Ishikawa (cell line): Measurements from ENCODE around the gene IL36RN.

Experiments
- CEBPB ChIP-seq: IDR thresholded peaks from 2 replicates; pipeline ENCODE4 v1.6.1; 2012
- CREB1 ChIP-seq: IDR thresholded peaks from 2 replicates; pipeline ENCODE4 v1.6.1; 2012; ENCODE audit warnings: low read depth
- EGR1 ChIP-seq: IDR thresholded peaks from 2 replicates; pipeline ENCODE4 v1.6.1; 2012
- EP300 ChIP-seq: IDR thresholded peaks from 2 replicates; pipeline ENCODE4 v1.6.1; 2012; ENCODE audit warnings: borderline replicate concordance
- FOXM1 ChIP-seq: IDR thresholded peaks from 2 replicates; pipeline ENCODE4 v1.6.1; 2012; ENCODE audit warnings: low read depth, borderline replicate concordance
- MAX ChIP-seq: IDR thresholded peaks from 2 replicates; pipeline ENCODE4 v1.6.1; 2012
- NFIC ChIP-seq: IDR thresholded peaks from 2 replicates; pipeline ENCODE4 v1.6.1; 2012
- RAD21 ChIP-seq: IDR thresholded peaks from 2 replicates; pipeline ENCODE4 v1.6.1; 2012; ENCODE audit warnings: low read depth
- REST ChIP-seq: IDR thresholded peaks from 2 replicates; pipeline ENCODE4 v1.6.1; 2012; ENCODE audit warnings: low read depth, mild to moderate bottlenecking
- TAF1 ChIP-seq: IDR thresholded peaks from 2 replicates; pipeline ENCODE4 v1.6.1; 2012; ENCODE audit warnings: low read depth, mild to moderate bottlenecking
- TCF12 ChIP-seq: IDR thresholded peaks from 2 replicates; pipeline ENCODE4 v1.6.1; 2012; ENCODE audit warnings: low read depth
- TEAD4 ChIP-seq: IDR thresholded peaks from 2 replicates; pipeline ENCODE4 v1.6.1; 2012
- USF1 ChIP-seq: IDR thresholded peaks from 2 replicates; pipeline ENCODE4 v1.6.1; 2012
- YY1 ChIP-seq: IDR thresholded peaks from 2 replicates; pipeline ENCODE4 v1.6.1; 2012; ENCODE audit warnings: low read depth
- ZBTB7A ChIP-seq: IDR thresholded peaks from 2 replicates; pipeline ENCODE4 v1.6.1; 2012; ENCODE audit warnings: low read depth

The IL36RN gene

GRCh38 chr2:113089916-113090315 is 30.9 kb downstream of the IL36RN start:
- no peak for TF ChIP-seq CEBPB

GRCh38 chr2:113091231-113091896 is 32.4 kb downstream of the IL36RN start:
- TF ChIP-seq NFIC (no peak), EGR1 (no peak), ZBTB7A (no peak), CREB1 (no peak), FOXM1 (no peak), MAX (no peak)

- TF ChIP-seq CEBPB: no peak
- TF ChIP-seq USF1: no peak
- TF ChIP-seq CREB1: no peak
- TF ChIP-seq YY1: no peak
- TF ChIP-seq EGR1: no peak
- TF ChIP-seq MAX: no peak
- no peak for TF ChIP-seq FOXM1
- TF ChIP-seq EP300: no peak
- no peak for TF ChIP-seq REST
Observed at GRCh38 chr2:113092864-113093612, 34.0 kb downstream of the IL36RN start.

GRCh38 chr2:113093613-113093977 is 34.6 kb downstream of the IL36RN start:
- TF ChIP-seq YY1: no peak
- TF ChIP-seq TEAD4: no peak
- no peak for TF ChIP-seq CEBPB

- TF ChIP-seq MAX (no peak), TCF12 (no peak), TEAD4 (no peak), CREB1 (no peak), RAD21 (no peak), NFIC (no peak), EGR1 (no peak), TAF1 (no peak), FOXM1 (no peak), CEBPB (no peak), REST (no peak), ZBTB7A (no peak), USF1 (no peak), EP300 (no peak), YY1 (no peak)
Observed at GRCh38 chr2:113098041-113098440, 39.0 kb downstream of the IL36RN start.

- TF ChIP-seq RAD21 (no peak), CREB1 (no peak), NFIC (no peak), TEAD4 (no peak), FOXM1 (no peak), EGR1 (no peak), TAF1 (no peak), CEBPB (no peak), TCF12 (no peak), EP300 (no peak), USF1 (no peak), REST (no peak), ZBTB7A (no peak), MAX (no peak)
Observed at GRCh38 chr2:113098532-113098931, 39.5 kb downstream of the IL36RN start.
